HEK293T (cell line): ENCODE results near the gene TSPOAP1.

Source experiments
- CTCF ChIA-PET: fragments of 350-600 bp; formaldehyde crosslinking; extraction: SDS; loops from one replicate; lab custom pipeline; 2021; ENCODE audit warnings: antibody characterized with exemption, inconsistent platforms; lab: Yijun Ruan, JAX
- POLR2A ChIA-PET: fragments of 350-600 bp; formaldehyde crosslinking; extraction: SDS; loops from one replicate; lab custom pipeline; 2020; ENCODE audit warnings: antibody characterized with exemption, inconsistent platforms; lab: Yijun Ruan, JAX
- DNase-seq: peaks from one replicate; pipeline ENCODE4 v3.0.0; 2012; ENCODE audit warnings: mixed read lengths; ENCODE audit errors: extremely low spot score
- ARNT ChIP-seq: fragments of 450-650 bp; IDR thresholded peaks from 2 replicates; pipeline ENCODE4 v1.6.1; 2017; ENCODE audit warnings: mild to moderate bottlenecking
- BHLHE40 ChIP-seq: fragments of 450-650 bp; IDR thresholded peaks from 2 replicates; pipeline ENCODE4 v1.6.1; 2016; ENCODE audit warnings: mild to moderate bottlenecking, moderate library complexity, borderline replicate concordance
- CTBP1 ChIP-seq: fragments of 450-650 bp; IDR thresholded peaks from 2 replicates; pipeline ENCODE4 v1.6.1; 2016; ENCODE audit warnings: borderline replicate concordance
- ELF4 ChIP-seq: fragments of 450-650 bp; IDR thresholded peaks from 2 replicates; pipeline ENCODE4 v1.6.1; 2017; ENCODE audit warnings: antibody characterized with exemption
- FOXA1 ChIP-seq: fragments of 450-650 bp; IDR thresholded peaks from 2 replicates; pipeline ENCODE4 v1.6.1; 2016; ENCODE audit warnings: mild to moderate bottlenecking
- FOXK2 ChIP-seq: fragments of 450-650 bp; IDR thresholded peaks from 2 replicates; pipeline ENCODE4 v1.6.1; 2016; ENCODE audit warnings: mild to moderate bottlenecking
- FOXM1 ChIP-seq: fragments of 450-650 bp; IDR thresholded peaks from 2 replicates; pipeline ENCODE4 v1.6.1; 2017; ENCODE audit warnings: mild to moderate bottlenecking, borderline replicate concordance
- HDGF ChIP-seq: fragments of 450-650 bp; IDR thresholded peaks from 2 replicates; pipeline ENCODE4 v1.6.1; 2017; ENCODE audit warnings: antibody characterized with exemption, borderline replicate concordance
- L3MBTL2 ChIP-seq: fragments of 450-650 bp; conservative IDR thresholded peaks from 2 replicates; pipeline ENCODE4 v1.6.1; 2016; ENCODE audit warnings: mild to moderate bottlenecking
- LEF1 ChIP-seq: fragments of 450-650 bp; IDR thresholded peaks from 2 replicates; pipeline ENCODE4 v1.6.1; 2017; ENCODE audit warnings: mild to moderate bottlenecking, borderline replicate concordance
- NFRKB ChIP-seq: fragments of 450-650 bp; IDR thresholded peaks from 2 replicates; pipeline ENCODE4 v1.6.1; 2016; ENCODE audit warnings: mild to moderate bottlenecking, moderate library complexity
- SP1 ChIP-seq: fragments of 450-650 bp; IDR thresholded peaks from 2 replicates; pipeline ENCODE4 v1.6.1; 2017
- SUZ12 ChIP-seq: fragments of 450-650 bp; IDR thresholded peaks from 2 replicates; pipeline ENCODE4 v1.6.1; 2016; ENCODE audit warnings: mild to moderate bottlenecking
- TARDBP ChIP-seq: fragments of 450-650 bp; IDR thresholded peaks from 2 replicates; pipeline ENCODE4 v1.6.1; 2016
- ZNF384 ChIP-seq: fragments of 450-650 bp; IDR thresholded peaks from 2 replicates; pipeline ENCODE4 v1.6.1; 2016
- TF ChIP-seq, protein P1 (sequence below): fragments of 450-650 bp; IDR thresholded peaks from 2 replicates; pipeline ENCODE4 v1.6.1; 2016

Gene TSPOAP1

DNA sequence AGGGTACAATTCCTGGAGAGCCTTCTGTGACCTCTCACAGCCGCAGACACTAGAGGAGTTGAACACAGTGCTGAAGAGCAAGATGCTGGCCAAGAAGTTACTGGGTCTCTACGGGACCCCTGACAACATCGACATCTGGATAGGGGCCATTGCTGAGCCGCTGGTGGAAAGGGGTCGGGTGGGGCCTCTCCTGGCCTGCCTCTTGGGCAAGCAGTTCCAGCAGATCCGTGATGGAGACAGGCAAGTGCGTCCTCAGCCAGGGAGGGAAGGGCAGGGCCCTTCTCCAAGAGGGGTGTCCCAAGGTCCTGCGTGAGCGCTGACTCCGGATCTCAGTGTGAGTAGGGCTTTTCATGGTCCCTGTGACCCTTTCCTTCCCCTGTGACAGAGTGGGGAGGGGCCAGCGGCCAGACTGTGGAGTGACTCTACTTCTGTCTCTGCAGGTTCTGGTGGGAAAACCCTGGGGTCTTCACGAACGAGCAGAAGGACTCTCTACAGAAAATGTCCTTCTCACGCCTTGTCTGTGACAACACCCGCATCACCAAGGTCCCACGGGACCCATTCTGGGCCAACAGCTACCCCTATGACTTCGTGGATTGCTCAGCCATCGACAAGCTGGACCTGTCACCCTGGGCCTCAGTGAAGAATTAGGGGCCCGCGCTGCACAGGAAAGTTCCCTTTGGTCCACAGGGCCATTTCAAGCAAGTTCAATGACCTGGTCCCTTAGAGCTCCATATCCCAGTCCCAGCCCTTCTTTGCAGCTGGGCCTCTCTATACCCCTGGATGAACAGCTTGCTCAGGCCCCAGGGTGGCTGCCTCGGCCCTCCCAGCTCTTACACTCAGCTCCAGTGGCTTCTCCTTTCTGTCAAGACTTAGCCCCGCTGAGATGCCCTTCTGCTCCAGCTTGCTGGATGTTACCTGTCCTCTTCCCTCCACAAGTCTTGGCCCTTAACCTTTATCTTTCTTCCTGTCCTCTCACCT, 61.0 kb downstream of the TSPOAP1 start:
- TF ChIP-seq HDGF (no peak), ARNT (no peak), CTBP1 (no peak), SUZ12 (no peak), SP1 (no peak), L3MBTL2 (no peak), FOXM1 (no peak), BHLHE40 (no peak), FOXA1 (no peak), TARDBP (no peak), FOXK2 (no peak), NFRKB (no peak), ELF4 (no peak), ZNF384 (no peak), LEF1 (no peak)
- TF ChIP-seq, protein P1, sequence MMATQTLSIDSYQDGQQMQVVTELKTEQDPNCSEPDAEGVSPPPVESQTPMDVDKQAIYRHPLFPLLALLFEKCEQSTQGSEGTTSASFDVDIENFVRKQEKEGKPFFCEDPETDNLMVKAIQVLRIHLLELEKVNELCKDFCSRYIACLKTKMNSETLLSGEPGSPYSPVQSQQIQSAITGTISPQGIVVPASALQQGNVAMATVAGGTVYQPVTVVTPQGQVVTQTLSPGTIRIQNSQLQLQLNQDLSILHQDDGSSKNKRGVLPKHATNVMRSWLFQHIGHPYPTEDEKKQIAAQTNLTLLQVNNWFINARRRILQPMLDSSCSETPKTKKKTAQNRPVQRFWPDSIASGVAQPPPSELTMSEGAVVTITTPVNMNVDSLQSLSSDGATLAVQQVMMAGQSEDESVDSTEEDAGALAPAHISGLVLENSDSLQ: no peak
- DNase-seq: no peak
- CTCF ChIA-PET: no interaction called here
- POLR2A ChIA-PET: no interaction called here

DNA sequence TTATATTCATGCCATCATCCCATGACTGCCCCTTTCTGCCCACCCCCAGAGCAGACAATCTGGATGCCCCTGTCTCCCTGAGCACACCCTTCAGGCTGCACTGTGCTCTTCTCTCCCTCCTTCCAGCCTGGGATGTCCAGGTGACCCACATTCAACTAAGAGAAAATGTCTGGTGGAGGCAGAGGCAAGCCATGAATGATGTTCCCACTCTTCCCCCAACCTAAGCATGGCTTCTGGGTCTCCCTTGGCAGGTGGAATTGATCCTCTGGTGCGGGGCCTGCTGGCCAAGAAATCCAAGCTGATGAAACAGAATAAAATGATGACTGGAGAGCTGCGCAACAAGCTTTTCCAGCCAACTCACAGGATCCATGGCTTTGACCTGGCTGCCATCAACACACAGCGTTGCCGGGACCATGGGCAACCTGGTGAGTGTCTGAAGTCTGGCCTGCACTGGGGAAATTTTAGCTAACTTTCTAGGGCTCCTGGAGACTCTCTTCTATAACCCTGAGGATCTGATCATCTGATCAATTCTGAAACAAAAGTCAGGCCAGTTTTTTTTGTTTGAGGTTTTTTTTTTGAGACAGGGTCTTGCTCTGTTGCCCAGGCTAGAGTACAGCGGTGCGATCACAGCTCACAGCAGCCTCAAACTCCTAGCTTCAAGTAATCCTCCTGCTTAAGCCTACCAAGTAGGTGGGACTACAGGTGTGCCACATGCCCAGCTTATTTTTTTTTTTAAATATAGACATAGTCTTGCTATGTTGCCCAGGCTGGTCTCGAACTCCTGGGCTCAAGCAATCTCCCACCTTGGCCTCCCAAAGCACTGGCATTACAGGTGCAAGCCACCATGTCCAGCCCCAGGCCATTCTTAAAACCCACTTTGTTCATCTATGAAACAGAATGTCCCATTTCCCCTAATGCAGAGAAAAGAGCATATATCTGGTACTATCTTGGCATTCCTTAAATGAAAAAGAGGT, 62.4 kb downstream of the TSPOAP1 start:
- TF ChIP-seq ARNT (no peak), HDGF (no peak), FOXM1 (no peak), SUZ12 (no peak), LEF1 (no peak)
- TF ChIP-seq, protein P1: no peak
- ChIA-PET POLR2A (no interaction called here), CTCF (no interaction called here)
- DNase-seq: no peak

DNA sequence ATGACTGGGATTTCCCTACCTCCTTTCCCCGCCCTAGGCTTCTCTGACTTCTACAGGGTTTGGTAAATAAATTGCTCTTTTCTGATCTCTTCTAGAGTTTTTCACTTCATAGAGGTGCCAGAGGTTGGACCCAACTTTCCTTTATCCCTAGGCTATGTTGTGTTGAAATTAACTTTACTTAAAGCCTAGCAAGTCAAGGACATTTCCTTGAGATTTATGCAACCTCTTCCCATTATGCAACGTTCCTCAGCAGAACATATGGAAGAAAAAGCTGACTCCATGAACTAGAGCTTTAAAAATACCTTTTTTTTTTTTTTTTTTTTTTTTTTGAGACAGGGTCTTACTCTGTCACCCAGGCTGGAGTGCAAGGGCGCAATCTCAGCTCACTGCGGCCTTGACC, 63.3 kb downstream of the TSPOAP1 start:
- TF ChIP-seq ZNF384 (no peak), CTBP1 (no peak), FOXA1 (no peak), SUZ12 (no peak), L3MBTL2 (no peak), LEF1 (no peak), HDGF (no peak), SP1 (no peak), ARNT (no peak), TARDBP (no peak), NFRKB (no peak), FOXM1 (no peak), BHLHE40 (no peak), FOXK2 (no peak)
- TF ChIP-seq, protein P1: no peak
- no peak for DNase-seq
- ChIA-PET POLR2A (no interaction called here), CTCF (no interaction called here)

DNA sequence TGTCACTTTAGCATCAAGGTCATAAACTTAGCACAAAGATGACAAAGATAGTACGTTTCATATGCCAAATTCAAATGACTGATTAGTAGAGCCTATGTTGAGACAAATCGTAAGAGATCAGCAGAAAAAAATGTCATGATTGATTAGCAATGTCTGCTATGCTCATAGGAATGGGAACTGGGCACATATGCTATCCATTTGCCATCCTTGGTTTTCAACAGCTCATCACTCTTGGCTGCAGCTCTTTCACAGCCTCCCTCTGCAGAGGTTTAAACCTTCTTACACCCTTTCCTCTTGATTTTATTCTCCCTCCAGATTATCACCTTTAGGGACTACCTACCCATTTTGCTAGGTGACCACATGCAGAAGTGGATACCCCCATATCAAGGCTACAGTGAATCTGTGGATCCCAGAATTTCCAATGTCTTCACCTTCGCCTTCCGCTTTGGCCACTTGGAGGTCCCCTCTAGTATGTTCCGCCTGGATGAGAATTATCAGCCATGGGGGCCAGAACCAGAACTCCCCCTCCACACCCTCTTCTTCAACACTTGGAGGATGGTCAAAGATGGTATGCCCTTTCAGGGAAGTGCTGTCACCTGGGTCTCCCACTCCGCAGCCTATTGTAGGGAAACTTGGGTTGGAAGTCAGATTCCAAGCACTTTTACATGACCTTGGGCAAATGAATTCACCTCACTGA, 64.0 kb downstream of the TSPOAP1 start:
- ChIA-PET CTCF (no interaction called here), POLR2A (no interaction called here)
- DNase-seq: no peak
- TF ChIP-seq FOXA1: no peak
- TF ChIP-seq TARDBP: no peak
- no peak for TF ChIP-seq FOXM1
- TF ChIP-seq FOXK2: no peak

DNA sequence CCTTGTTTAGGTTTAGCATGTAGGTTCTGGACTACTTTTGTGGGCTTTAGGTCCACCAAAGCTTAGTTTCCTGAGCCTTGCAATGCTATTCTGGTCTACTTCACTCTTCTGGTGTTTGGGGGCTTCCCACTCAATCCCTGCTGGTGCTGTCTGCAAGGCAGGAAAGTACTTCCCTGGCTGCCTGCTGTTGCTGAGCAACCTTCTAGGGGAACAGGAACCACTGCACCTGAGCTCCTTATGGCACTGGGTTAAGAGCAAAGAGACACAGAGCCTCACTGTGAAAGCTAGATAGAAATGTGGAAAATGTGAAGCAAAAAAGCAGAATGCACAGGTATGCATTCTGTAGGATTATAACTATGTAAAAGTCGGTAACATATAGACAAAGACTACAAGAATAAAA, 64.8 kb downstream of the TSPOAP1 start:
- ChIA-PET POLR2A (no interaction called here), CTCF (no interaction called here)
- no peak for DNase-seq
- TF ChIP-seq LEF1 (no peak), CTBP1 (no peak), FOXA1 (no peak), SP1 (no peak), BHLHE40 (no peak), TARDBP (no peak), FOXK2 (no peak)
